Left forelimb (tissue), 1 donor: ENCODE data around the gene NOXO1.

Experiments
- DNase-seq: peaks from one replicate; pipeline ENCODE4 v3.0.0-alpha.2; 2018; ENCODE audit warnings: low spot score

Gene NOXO1

GRCh38 chr16:1997494-1998359 lies 16.5 kb upstream of the NOXO1 start:
- DNase-seq = no peak

GRCh38 chr16:1993731-1994131 lies 12.5 kb upstream of the NOXO1 start:
- no peak for DNase-seq

GRCh38 chr16:1992704-1993317 lies 11.5 kb upstream of the NOXO1 start:
- no peak for DNase-seq

GRCh38 chr16:1991948-1992703 lies 10.9 kb upstream of the NOXO1 start:
- peak; percentile 95 for DNase-seq

- no peak for DNase-seq
Measured at GRCh38 chr16:1991588-1991947, 10.3 kb upstream of the NOXO1 start.

GRCh38 chr16:1991135-1991551 lies 9.9 kb upstream of the NOXO1 start:
- no peak for DNase-seq

- DNase-seq = no peak
Measured at GRCh38 chr16:1990351-1991134, 9.3 kb upstream of the NOXO1 start.

- DNase-seq = no peak
Measured at GRCh38 chr16:1990101-1990350, 8.8 kb upstream of the NOXO1 start.

- DNase-seq = no peak
Measured at GRCh38 chr16:1989209-1990100, 8.2 kb upstream of the NOXO1 start, which contains the start of gene SYNGR3. Gene SYNGR3 (plus strand): TSS chr16:1989970. CDS start chr16:1990103, 133 bp downstream.

GRCh38 chr16:1987198-1987597 lies 5.9 kb upstream of the NOXO1 start:
- DNase-seq = no peak

- no peak for DNase-seq
Measured at GRCh38 chr16:1985466-1986150, 4.3 kb upstream of the NOXO1 start.

- DNase-seq = no peak
Measured at GRCh38 chr16:1984347-1985225, 3.3 kb upstream of the NOXO1 start.

- DNase-seq = peak; percentile 93
Measured at GRCh38 chr16:1983544-1984346, 2.5 kb upstream of the NOXO1 start, which contains the start of gene GFER. Gene GFER (plus strand): TSS chr16:1984193. CDS start chr16:1984219, 26 bp downstream.

- DNase-seq = no peak
Measured at GRCh38 chr16:1982991-1983543, 1.8 kb upstream of the NOXO1 start.

- no peak for DNase-seq
Measured at GRCh38 chr16:1982013-1982433, 754 bp upstream of the NOXO1 start.

GRCh38 chr16:1980770-1981087 lies 540 bp downstream of the NOXO1 start:
- no peak for DNase-seq

- no peak for DNase-seq
Measured at GRCh38 chr16:1980030-1980769, 1.1 kb downstream of the NOXO1 start.
